ENCODE measurements around the gene URGCP. TPM values are rescaled to one million over a fixed set of nuclear protein-coding genes. Genes with fewer than 3 reads are reported as not detected.
"Not testable (repeated sequence)": the region's sequence is repeated elsewhere in the genome, so short reads cannot be mapped to it uniquely, and the experiment has no call there.

URGCP gene
- polyA plus RNA-seq, 1 of the 3 experiments (the other 2 are of a cell fraction), result 22.9 TPM

- TF ChIP-seq REST (IDR thresholded peaks at IDR 0.05; ENCODE audit: low read depth, low read length) (no peak), CTCF (IDR thresholded peaks at IDR 0.05) (no peak), RFX5 (IDR thresholded peaks at IDR 0.05; ENCODE audit: low read length) (no peak), TEAD4 (IDR thresholded peaks at IDR 0.05; ENCODE audit: borderline replicate concordance, insufficient read depth) (no peak), MXI1 (IDR thresholded peaks at IDR 0.05; ENCODE audit: low read depth, low read length) (no peak), YY1 (IDR thresholded peaks at IDR 0.05; ENCODE audit: low read depth) (no peak)
Observed at GRCh38 chr7:43834463-43835251, 71.7 kb downstream of the URGCP start (continued).

GRCh38 chr7:43830917-43831316 is 75.5 kb downstream of the URGCP start:
- H3K79me2 ChIP-seq (ENCODE audit: insufficient read depth); H3F3A ChIP-seq (replicated peaks; ENCODE audit: insufficient read depth); H3K36me3 ChIP-seq (replicated peaks in 1 of 2; ENCODE audit: control insufficient read depth in 1 of 2, insufficient read depth in 2 of 2, low read length in 1 of 2); H3K9me3 ChIP-seq; H3K27ac ChIP-seq (ENCODE audit: low read depth in 2 of 2, low read length in 1 of 2); H3K4me2 ChIP-seq; POLR2A ChIA-PET; H4K20me1 ChIP-seq (ENCODE audit: insufficient read depth); DNase-seq; H3K4me3 ChIP-seq (ENCODE audit: low read depth in 2 of 2, low read length in 1 of 2); H3K9ac ChIP-seq; H3K4me1 ChIP-seq (ENCODE audit: control insufficient read depth in 1 of 2, insufficient read depth in 2 of 2, low read depth in 1 of 2, low read length in 1 of 2); H3K9me2 ChIP-seq; H2AFZ ChIP-seq (ENCODE audit: low read depth): not testable (repeated sequence)
- peaks cover 13% of the 10 kb centered on the region; the same call in 1 of the 2 replicates for H3K27me3 ChIP-seq (ENCODE audit: insufficient read depth)
- CTCF ChIA-PET, result interaction anchor here (1.1 to 10.1 kb wide), 2 partner anchors 8 to 248 kb away, joined by 3 to 119 read pairs; partner anchors contain the start of gene STK17A

Small RNA genes lying within 50 kb of the gene (small RNA-seq; reads per million reads assigned to genes)
- gene MRPS24, result 0 to 2.6 (median 0.06) reads per million in 7 experiments

Other genes with a start within 250 kb of the URGCP start
- 42.8 and 66.3 TPM in 2 replicates for gene COA1, start 177.1 kb downstream of the URGCP start, polyA plus RNA-seq (2012; rRNA removed)
- 111 and 123 TPM in 2 replicates for gene BLVRA, start 147.9 kb downstream of the URGCP start, polyA plus RNA-seq (2012; rRNA removed)
- 234 and 235 TPM in 2 replicates for gene MRPS24, start 37.1 kb downstream of the URGCP start, polyA plus RNA-seq (2012; rRNA removed)
- gene UBE2D4, start 19.8 kb upstream of the URGCP start, polyA plus RNA-seq (2012; rRNA removed), result 22.8 and 26.8 TPM in 2 replicates
- not detected in 2 replicates for gene SPDYE1, start 91.3 kb upstream of the URGCP start, polyA plus RNA-seq (2012; rRNA removed)
- 230 and 244 TPM in 2 replicates for gene DBNL, start 138.1 kb upstream of the URGCP start, polyA plus RNA-seq (2012; rRNA removed)
- gene PGAM2, start 159.0 kb upstream of the URGCP start, polyA plus RNA-seq (2012; rRNA removed), result 0.79 and 1.5 TPM in 2 replicates
- 17.4 and 23.1 TPM in 2 replicates for gene POLM, start 175.9 kb upstream of the URGCP start, polyA plus RNA-seq (2012; rRNA removed)
- gene AEBP1, start 197.7 kb upstream of the URGCP start, polyA plus RNA-seq (2012; rRNA removed), result 40.3 and 105 TPM in 2 replicates
- gene POLD2, start 217.0 kb upstream of the URGCP start, polyA plus RNA-seq (2012; rRNA removed), result 163 and 194 TPM in 2 replicates
- 0.47 TPM in 1 of 2 replicates, not detected in the other for gene MYL7, start 234.7 kb upstream of the URGCP start, polyA plus RNA-seq (2012; rRNA removed)

All from SK-N-SH (cell line).